IPS-20b (cell line): ENCODE measurements around the gene TRABD2A.
"Not testable (repeated sequence)": the region's sequence is repeated elsewhere in the genome, so short reads cannot be mapped to it uniquely, and the experiment has no call there.

Experiments
- H3K27ac ChIP-seq: one replicate; pipeline ENCODE4 v1.5.1; 2013; ENCODE audit warnings: low read length
- H3K27me3 ChIP-seq: 2 replicates; pipeline ENCODE4 v1.6.1; 2013; ENCODE audit warnings: mild to moderate bottlenecking, low read length, inconsistent platforms; ENCODE audit not compliant: insufficient read depth
- H3K36me3 ChIP-seq: 2 replicates; pipeline ENCODE4 v1.6.1; 2013; ENCODE audit warnings: low read depth, mild to moderate bottlenecking, inconsistent platforms, low read length, moderate library complexity; ENCODE audit not compliant: insufficient read depth
- H3K4me1 ChIP-seq: 2 replicates; pipeline ENCODE4 v1.6.1; 2013; ENCODE audit warnings: mild to moderate bottlenecking, control low read depth, inconsistent platforms, low read length, moderate library complexity; ENCODE audit not compliant: insufficient read depth
- H3K4me3 ChIP-seq: 2 replicates; pipeline ENCODE4 v1.5.1; 2013; ENCODE audit warnings: mild to moderate bottlenecking, low read length, inconsistent platforms
- H3K9ac ChIP-seq: 2 replicates; pipeline ENCODE4 v1.6.1; 2013; ENCODE audit warnings: low read depth, mild to moderate bottlenecking, inconsistent platforms, low read length, moderate library complexity
- H3K9me3 ChIP-seq: 2 replicates; pipeline ENCODE4 v1.6.1; 2013; ENCODE audit warnings: mild to moderate bottlenecking, low read depth, low read length, inconsistent platforms; ENCODE audit not compliant: insufficient read depth

Gene TRABD2A

GRCh38 chr2:84778911-84779690 lies 101.8 kb downstream of the TRABD2A start:
- H3K9me3 ChIP-seq: peaks cover 11% of the 10 kb centered on the region; the same call in 1 of the 2 replicates
- no peaks in the 10 kb centered on the region for H3K27me3 ChIP-seq
- no peaks in the 10 kb centered on the region for H3K36me3 ChIP-seq
- no peak overlapping the region for H3K4me3 ChIP-seq
- no peaks in the 10 kb centered on the region for H3K4me1 ChIP-seq
- H3K27ac ChIP-seq: no peak overlapping the region
- no peak overlapping the region for H3K9ac ChIP-seq

- Histone ChIP-seq H3K36me3 (no peaks in the 10 kb centered on the region), H3K4me1 (no peaks in the 10 kb centered on the region), H3K9me3 (peaks cover 28% of the 10 kb centered on the region), H3K27ac (no peak overlapping the region), H3K9ac (no peak overlapping the region), H3K27me3 (no peaks in the 10 kb centered on the region), H3K4me3 (no peak overlapping the region)
These were observed 104.9 kb downstream of the TRABD2A start for GRCh38 chr2:84776011-84776410.

GRCh38 chr2:84773562-84773961 lies 107.3 kb downstream of the TRABD2A start:
- H3K36me3 ChIP-seq, H3K27me3 ChIP-seq, H3K27ac ChIP-seq, H3K9ac ChIP-seq, H3K4me3 ChIP-seq, H3K4me1 ChIP-seq: not testable (repeated sequence)
- H3K9me3 ChIP-seq: peaks cover 32% of the 10 kb centered on the region
